GM12878 (cell line): ENCODE measurements around the gene CYTH3. TPM values are rescaled to one million over a fixed set of nuclear protein-coding genes. Genes with fewer than 3 reads are reported as not detected.

ENCODE experiments used
- ATAC-seq: fragments of 200-7000 bp; cut with Tn5 transposase; 3 replicates; pipeline ENCODE4 v1.9.1; 2020; ENCODE audit warnings: mild to moderate bottlenecking, moderate library complexity
- BruUV-seq: library from RNA; stranded (reverse); fragments of 400-500 nt; replicated peaks from 2 replicates; lab custom pipeline; 2021; lab: Mats Ljungman, UMichigan
- CTCF ChIA-PET: fragments of 300-600 bp; sonication (Branson Sonifier 250); formaldehyde crosslinking; extraction: SDS; loops from one replicate; lab custom pipeline; 2021; ENCODE audit warnings: inconsistent platforms; lab: Yijun Ruan, JAX
- POLR2A ChIA-PET: fragments of 350-600 bp; formaldehyde crosslinking; extraction: SDS; loops from one replicate; lab custom pipeline; 2021; ENCODE audit warnings: inconsistent platforms; lab: Charles Lee
- RAD21 ChIA-PET: fragments of 300-600 bp; sonication (Branson Sonifier 250); formaldehyde crosslinking; loops from one replicate; lab custom pipeline; 2023; ENCODE audit warnings: antibody characterized with exemption; ENCODE audit not compliant: unreplicated experiment; lab: Charles Lee
- SMC1A ChIA-PET: fragments of 300-600 bp; sonication (Branson Sonifier 250); formaldehyde crosslinking; loops from one replicate; lab custom pipeline; 2023; ENCODE audit not compliant: unreplicated experiment, uncharacterized antibody; lab: Charles Lee
- DNase-seq: peaks from one replicate; pipeline ENCODE4 v3.0.0-alpha.2; 2011; ENCODE audit warnings: low read depth, low spot score
- FAIRE-seq: peaks from 3 replicates; lab custom pipeline; 2011; peaks lifted over from hg19 to GRCh38; lab: Jason Lieb, UNC
- H2AFZ ChIP-seq: 2 replicates; pipeline ENCODE4 v1.6.0; 2011; ENCODE audit warnings: low read depth, low read length, control low read depth; ENCODE audit not compliant: control insufficient read depth
- H3K27ac ChIP-seq: 2 replicates; pipeline ENCODE4 v1.5.1; 2011; ENCODE audit warnings: control low read depth; ENCODE audit not compliant: control insufficient read depth, insufficient read depth
- H3K27me3 ChIP-seq, 2 experiments: replicated peaks in 1 of 2; 2 replicates each; pipeline versions ENCODE4 v1.6.0 to v1.6.1; 2011; ENCODE audit warnings: low read length in 1 of 2; ENCODE audit not compliant: control insufficient read depth in 2 of 2, insufficient read depth in 2 of 2
- H3K36me3 ChIP-seq, 2 experiments: 2 replicates each; pipeline ENCODE4 v1.5.1; 2011; ENCODE audit warnings: low read length in 1 of 2; ENCODE audit not compliant: control insufficient read depth in 2 of 2, insufficient read depth in 2 of 2
- H3K4me1 ChIP-seq: 2 replicates; pipeline ENCODE4 v1.6.1; 2011; ENCODE audit warnings: mild to moderate bottlenecking, low read length, moderate library complexity, mixed read lengths; ENCODE audit not compliant: control insufficient read depth, insufficient read depth
- H3K4me2 ChIP-seq: 2 replicates; pipeline ENCODE4 v1.6.0; 2011; ENCODE audit warnings: control low read depth; ENCODE audit not compliant: control insufficient read depth, insufficient read depth
- H3K4me3 ChIP-seq: fragments of 200-600 bp; sonication (generic); 2 replicates; pipeline ENCODE4 v1.5.1; 2016
- H3K79me2 ChIP-seq: 2 replicates; pipeline ENCODE4 v1.6.0; 2011; ENCODE audit warnings: low read length; ENCODE audit not compliant: control insufficient read depth, insufficient read depth
- H3K9ac ChIP-seq: 2 replicates; pipeline ENCODE4 v1.8.0; 2011; ENCODE audit warnings: low read length, control low read depth, mixed read lengths; ENCODE audit not compliant: control insufficient read depth, insufficient read depth
- H3K9me3 ChIP-seq: replicated peaks from 3 replicates; pipeline ENCODE4 v1.5.1; 2011; ENCODE audit warnings: mild to moderate bottlenecking, low read length; ENCODE audit not compliant: control insufficient read depth, insufficient read depth
- H4K20me1 ChIP-seq: 2 replicates; pipeline ENCODE4 v1.6.0; 2011; ENCODE audit not compliant: control insufficient read depth, insufficient read depth
- WGBS: methylation state at CpG from one replicate; pipeline ENCODE4 v1.1.6; 2016; ENCODE audit warnings: low lambda C conversion rate; ENCODE audit not compliant: insufficient replicate concordance, insufficient coverage; ENCODE audit errors: missing lambda C conversion rate; 5-methylcytosine and 5-hydroxymethylcytosine counted together
- in situ Hi-C: fragments of 300-500 bp; cut with MboI; formaldehyde crosslinking; loops from 9 replicates; pipeline ENCODE4 v1.14.3; 2018; ENCODE audit warnings: mixed read lengths
- intact Hi-C: fragments of 100-400 bp; cut with micrococcal nuclease; formaldehyde crosslinking; loops from one replicate; pipeline ENCODE4 v1.14.2; 2022; ENCODE audit not compliant: unreplicated experiment
- polyA plus RNA-seq, 11 experiments: library from polyadenylated mRNA; depleted of rRNA in 4 of 11; unstranded in 6 of 11; stranded (reverse) in 5 of 11; fragments of >200 nt; fragmentation: Nextera tagmentation in 4 of 11; fragmentation: Illumina TruSeq in 1 of 11; extraction: Ambion mirVana in 4 of 11; extraction: Trizol in 1 of 11; gene quantifications; 1 replicate in 1 of 11; 2 replicates in 10 of 11; pipeline versions ENCODE4 v1.2.1 to v1.2.3, GENCODE V29; 2011 to 2016; ENCODE audit warnings: inconsistent platforms in 2 of 11, missing spikeins in 2 of 11, low read depth in 1 of 11
- total RNA-seq, 4 experiments: library from RNA; depleted of rRNA in 3 of 4; stranded (reverse); fragments of >200 nt in 3 of 4; fragmentation: Illumina TruSeq in 1 of 4; extraction: Trizol in 1 of 4; gene quantifications; 2 replicates each; pipeline versions ENCODE4 v1.2.1 to v1.2.3, GENCODE V29; 2013 to 2021
- TF ChIP-seq, protein P1 (sequence below): fragments of 450-650 bp; IDR thresholded peaks from 2 replicates; pipeline ENCODE4 v1.6.1; 2016; ENCODE audit warnings: mild to moderate bottlenecking
- TF ChIP-seq, protein P2 (sequence below): IDR thresholded peaks from 2 replicates; pipeline ENCODE4 v1.6.1; 2011; ENCODE audit warnings: borderline replicate concordance, low read depth, mild to moderate bottlenecking, moderate library complexity, low read length; ENCODE audit not compliant: insufficient read depth, poor library complexity, severe bottlenecking

Gene CYTH3
- total and polyA plus RNA-seq, 10 of the 15 experiments (the other 5 are each of a cell fraction or from before 2014, with no cell fraction given), result 0.45 to 28.2 (median 15.7) TPM

DNA sequence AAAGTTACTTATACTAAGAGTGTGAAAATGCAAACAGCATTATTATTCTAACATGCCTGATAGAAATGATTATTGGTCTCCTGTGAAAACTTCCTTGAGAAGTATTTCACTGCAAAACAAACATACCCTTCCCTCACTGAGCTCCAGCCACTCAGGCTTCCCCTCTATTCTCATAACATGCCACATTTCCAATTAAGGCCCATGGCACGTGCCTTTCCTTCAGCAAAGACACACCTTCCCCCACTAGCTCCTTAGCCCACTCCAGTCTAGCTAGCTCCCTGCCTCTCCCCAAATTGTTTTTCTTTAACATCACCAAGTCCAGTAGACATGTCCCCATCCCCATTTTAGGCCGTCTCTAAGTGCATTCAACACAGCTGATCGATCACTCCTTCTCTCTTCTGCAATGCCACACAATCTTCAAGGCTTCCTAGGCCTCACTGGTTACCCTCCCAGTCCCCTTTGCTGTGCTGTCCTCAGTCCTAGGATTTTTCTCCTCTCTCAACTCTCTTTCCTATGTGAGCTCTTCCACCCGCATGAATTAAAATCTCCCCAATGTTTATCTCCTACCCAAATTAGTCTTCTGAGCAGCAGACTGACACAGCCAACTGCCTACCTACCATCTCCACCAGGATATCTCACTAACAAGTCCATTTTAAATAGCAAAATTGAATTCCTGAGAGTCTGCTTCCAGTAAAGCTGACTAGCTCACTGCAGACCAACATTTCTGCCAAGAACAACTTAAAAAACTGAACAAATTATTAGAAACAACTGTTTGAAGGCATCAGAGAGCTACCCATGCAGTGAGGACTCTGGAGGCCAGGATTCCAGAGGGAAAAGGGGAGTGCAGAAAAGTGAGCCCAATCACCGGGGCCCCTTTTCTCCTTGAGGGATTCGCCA lies 11.9 kb downstream of the CYTH3 start:
- no peaks in the 10 kb centered on the region for H3K36me3 ChIP-seq
- no peak overlapping the region for H3K9ac ChIP-seq
- TF ChIP-seq, protein P1, sequence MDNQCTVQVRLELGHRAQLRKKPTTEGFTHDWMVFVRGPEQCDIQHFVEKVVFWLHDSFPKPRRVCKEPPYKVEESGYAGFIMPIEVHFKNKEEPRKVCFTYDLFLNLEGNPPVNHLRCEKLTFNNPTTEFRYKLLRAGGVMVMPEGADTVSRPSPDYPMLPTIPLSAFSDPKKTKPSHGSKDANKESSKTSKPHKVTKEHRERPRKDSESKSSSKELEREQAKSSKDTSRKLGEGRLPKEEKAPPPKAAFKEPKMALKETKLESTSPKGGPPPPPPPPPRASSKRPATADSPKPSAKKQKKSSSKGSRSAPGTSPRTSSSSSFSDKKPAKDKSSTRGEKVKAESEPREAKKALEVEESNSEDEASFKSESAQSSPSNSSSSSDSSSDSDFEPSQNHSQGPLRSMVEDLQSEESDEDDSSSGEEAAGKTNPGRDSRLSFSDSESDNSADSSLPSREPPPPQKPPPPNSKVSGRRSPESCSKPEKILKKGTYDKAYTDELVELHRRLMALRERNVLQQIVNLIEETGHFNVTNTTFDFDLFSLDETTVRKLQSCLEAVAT, result 0 out of 2 replicates have a peak, but pooled peaks have one; percentile 28
- TF ChIP-seq, protein P2, sequence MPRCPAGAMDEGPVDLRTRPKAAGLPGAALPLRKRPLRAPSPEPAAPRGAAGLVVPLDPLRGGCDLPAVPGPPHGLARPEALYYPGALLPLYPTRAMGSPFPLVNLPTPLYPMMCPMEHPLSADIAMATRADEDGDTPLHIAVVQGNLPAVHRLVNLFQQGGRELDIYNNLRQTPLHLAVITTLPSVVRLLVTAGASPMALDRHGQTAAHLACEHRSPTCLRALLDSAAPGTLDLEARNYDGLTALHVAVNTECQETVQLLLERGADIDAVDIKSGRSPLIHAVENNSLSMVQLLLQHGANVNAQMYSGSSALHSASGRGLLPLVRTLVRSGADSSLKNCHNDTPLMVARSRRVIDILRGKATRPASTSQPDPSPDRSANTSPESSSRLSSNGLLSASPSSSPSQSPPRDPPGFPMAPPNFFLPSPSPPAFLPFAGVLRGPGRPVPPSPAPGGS, result no peak
- peaks cover 62% of the 10 kb centered on the region for H3K79me2 ChIP-seq
- H3K27ac ChIP-seq, result peak overlapping the region; percentile 19; the same call in 1 of the 2 replicates
- DNase-seq (no peak), ATAC-seq (no peak), FAIRE-seq (no peak)
- intact Hi-C loops, result no loop called here
- H4K20me1 ChIP-seq, result no peaks in the 10 kb centered on the region
- in situ Hi-C loops, result loop anchor here (25.0 kb wide), 1 partner anchor 1877 kb away; no protein-coding TSS in a partner anchor
- BruUV-seq, result no TSS peak
- no peak overlapping the region for H3K4me3 ChIP-seq
- ChIA-PET SMC1A (interaction anchor here (0.8 to 10.4 kb wide), 11 partner anchors 8 to 100 kb away, joined by 3 to 141 read pairs (median 3); no protein-coding TSS in a partner anchor), POLR2A (interaction anchor here (0.5 to 1.8 kb wide), 11 partner anchors 9 to 120 kb away, joined by 3 to 16 read pairs (median 4); no protein-coding TSS in a partner anchor), CTCF (interaction anchor here (0.9 to 7.7 kb wide), 5 partner anchors 9 to 583 kb away, joined by 3 to 82 read pairs (median 6); no protein-coding TSS in a partner anchor), RAD21 (interaction anchor here (1.6 to 7.6 kb wide), 4 partner anchors 9 to 154 kb away, joined by 3 to 84 read pairs (median 7); no protein-coding TSS in a partner anchor)
- no peak overlapping the region for H3K4me2 ChIP-seq
- H3K27me3 ChIP-seq, result no peaks in the 10 kb centered on the region
- H3K4me1 ChIP-seq, result peaks cover 17% of the 10 kb centered on the region
- H3K9me3 ChIP-seq, result no peaks in the 10 kb centered on the region
- WGBS, result 98% methylated on average over 6 of the region's 6 CpGs
- no peak overlapping the region for H2AFZ ChIP-seq
